Stimulated activated CD8-positive, alpha-beta memory T cell treated with anti-CD3 and anti-CD28 coated beads, Interleukin-2, amount 100 ng/mL, for 48 hours (primary cell): Measurements from ENCODE around the gene HAGH.
A peak's percentile ranks its signal among the peaks of the same experiment; 100 is the strongest.

Source experiments
- DNase-seq, 2 donors: peaks; one replicate each; pipeline ENCODE4 v3.0.0-alpha.2; 2020; ENCODE audit warnings: low read depth in 2 of 2

The HAGH gene

GRCh38 chr16:1773703-1774447 is 52.8 kb downstream of the HAGH start:
- DNase-seq, result no peak

- peak; percentile 69 to 73 for DNase-seq
Measured at GRCh38 chr16:1772908-1773702, 53.5 kb downstream of the HAGH start, which contains the start of gene MRPS34. MRPS34 (minus strand) TSS chr16:1773134; CDS start chr16:1773119, 15 bp downstream.

DNA sequence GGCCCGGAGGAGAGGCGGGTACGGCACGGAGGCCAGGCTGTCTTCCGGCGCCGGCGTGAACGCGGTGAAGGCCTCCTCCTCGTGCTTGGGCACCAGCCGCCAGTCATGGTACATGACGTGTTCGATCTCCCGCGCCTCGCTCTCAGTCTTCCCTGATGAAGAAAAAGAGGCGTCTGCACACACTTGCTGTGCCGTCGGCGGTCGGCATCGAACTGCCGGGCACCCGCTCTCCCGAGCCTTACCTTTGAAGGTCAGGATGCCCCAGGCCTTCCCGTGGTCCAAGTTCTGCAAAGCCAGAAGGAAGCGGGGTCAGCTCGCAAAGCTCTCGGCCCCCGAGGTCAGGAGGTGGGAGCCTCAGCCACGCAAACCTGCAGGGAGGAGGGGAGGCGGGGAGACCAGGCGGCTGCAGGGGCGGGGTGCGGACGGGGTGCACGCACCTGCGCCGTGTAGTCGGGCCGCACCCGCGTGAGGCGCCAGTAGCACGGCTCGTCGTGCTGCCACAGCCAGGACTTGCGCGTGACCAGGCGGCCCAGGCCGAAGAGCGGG is 54.2 kb downstream of the HAGH start, which contains the start of gene EME2:
EME2 (plus strand) TSS at position 449 of the 546 bp plus-strand sequence. CDS start 418 bp downstream, outside the sequence.
- peak; percentile 34 to 38 for DNase-seq

- DNase-seq, result no peak
Measured at GRCh38 chr16:1771864-1772361, 54.7 kb downstream of the HAGH start.

GRCh38 chr16:1771188-1771863 is 55.3 kb downstream of the HAGH start, which contains the start of gene NME3:
NME3 (minus strand) TSS chr16:1771543; CDS start chr16:1771534, 9 bp downstream.
- DNase-seq, result peak; percentile 63 to 77

GRCh38 chr16:1770328-1771187 is 56.1 kb downstream of the HAGH start:
- peak; percentile 32 to 60 for DNase-seq

- DNase-seq, result no peak
Measured at GRCh38 chr16:1769402-1770300, 57.0 kb downstream of the HAGH start.

DNA sequence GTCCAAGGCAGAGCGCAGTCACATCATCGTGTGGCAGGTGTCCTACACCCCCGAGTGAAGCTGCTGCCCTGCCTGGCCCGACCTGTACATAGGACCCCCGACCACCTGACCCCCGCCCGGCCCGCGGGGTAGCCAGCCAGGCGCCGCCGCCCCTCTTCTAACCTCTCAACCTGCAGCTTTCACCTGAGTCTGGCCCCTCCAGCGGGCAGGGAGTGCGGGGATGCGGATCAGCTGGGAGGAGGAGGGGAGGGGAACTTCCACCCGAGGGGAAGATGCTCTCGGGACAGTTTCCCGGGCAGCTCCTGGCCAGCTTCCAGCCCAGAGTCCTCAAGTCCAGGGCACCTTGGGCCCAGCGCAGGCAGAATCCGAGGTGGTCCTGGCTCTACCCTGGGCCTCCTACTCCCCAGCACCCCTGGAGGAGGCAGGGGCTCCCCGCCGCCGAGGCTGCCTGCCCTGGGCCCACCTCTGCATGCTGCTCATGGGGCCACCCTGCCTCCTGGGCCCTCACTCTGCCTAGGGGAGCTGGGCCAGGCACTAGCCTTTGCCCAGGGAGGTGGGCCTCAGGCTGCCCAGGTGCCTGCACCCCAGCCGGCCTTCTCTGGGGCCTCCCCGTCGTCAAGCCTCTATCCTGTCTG is 57.7 kb downstream of the HAGH start:
- DNase-seq, result no peak

DNA sequence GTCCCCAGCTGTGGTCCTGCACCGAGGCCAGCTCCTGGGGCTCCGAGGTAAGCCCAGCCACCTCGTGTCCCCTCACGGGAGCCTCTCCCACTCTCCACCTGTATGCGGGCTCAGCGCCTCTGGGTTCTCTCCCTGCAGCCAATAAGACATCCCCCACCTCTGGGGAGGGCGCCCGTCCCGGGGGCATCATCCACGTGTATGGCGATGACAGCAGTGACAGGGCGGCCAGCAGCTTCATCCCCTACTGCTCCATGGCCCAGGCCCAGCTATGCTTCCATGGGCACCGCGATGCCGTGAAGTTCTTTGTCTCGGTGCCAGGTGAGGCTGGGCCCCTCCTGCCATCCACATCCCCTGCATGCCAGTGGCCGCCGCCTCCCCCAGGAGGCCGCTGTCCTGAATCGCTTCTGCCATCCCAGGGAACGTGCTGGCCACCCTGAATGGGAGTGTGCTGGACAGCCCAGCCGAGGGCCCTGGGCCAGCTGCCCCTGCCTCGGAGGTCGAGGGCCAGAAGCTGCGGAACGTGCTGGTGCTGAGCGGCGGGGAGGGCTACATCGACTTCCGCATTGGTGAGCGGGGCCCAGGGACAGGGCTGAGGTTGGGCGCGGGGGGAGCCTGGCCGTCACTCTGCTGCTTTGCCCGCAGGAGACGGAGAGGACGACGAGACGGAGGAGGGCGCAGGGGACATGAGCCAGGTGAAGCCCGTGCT is 58.4 kb downstream of the HAGH start:
- DNase-seq, result no peak

DNA sequence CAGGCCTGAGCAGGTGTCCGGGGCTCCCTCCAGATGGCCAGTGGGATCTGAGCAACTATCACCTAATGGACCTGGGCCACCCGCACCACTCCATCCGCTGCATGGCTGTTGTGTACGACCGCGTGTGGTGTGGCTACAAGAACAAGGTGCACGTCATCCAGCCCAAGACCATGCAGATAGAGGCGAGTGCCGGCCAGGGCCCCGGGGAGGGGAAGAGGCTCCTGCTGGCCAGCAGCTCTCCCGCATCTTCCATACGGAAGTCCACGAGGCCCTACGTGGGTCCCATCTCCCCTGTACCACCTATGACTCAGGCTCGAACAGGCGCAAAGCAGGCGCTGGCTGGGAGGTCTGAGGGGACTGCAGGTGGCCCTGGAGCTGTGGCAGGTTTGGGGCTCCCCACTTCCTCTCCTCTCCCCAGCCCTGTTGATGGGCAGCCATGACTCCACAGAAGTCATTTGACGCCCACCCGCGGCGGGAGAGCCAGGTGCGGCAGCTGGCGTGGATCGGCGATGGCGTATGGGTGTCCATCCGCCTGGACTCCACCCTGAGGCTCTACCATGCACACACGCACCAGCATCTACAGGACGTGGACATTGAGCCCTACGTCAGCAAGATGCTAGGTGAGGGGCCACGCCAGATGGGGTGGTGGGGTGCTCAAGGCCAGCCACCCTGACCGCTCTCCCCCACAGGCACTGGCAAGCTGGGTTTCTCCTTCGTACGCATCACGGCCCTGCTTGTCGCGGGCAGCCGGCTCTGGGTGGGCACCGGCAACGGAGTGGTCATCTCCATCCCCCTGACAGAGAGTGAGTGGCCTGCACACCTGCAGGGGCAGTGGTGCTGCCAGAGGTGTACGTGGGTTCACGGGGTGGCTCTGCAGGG is 59.3 kb downstream of the HAGH start:
- no peak for DNase-seq

DNA sequence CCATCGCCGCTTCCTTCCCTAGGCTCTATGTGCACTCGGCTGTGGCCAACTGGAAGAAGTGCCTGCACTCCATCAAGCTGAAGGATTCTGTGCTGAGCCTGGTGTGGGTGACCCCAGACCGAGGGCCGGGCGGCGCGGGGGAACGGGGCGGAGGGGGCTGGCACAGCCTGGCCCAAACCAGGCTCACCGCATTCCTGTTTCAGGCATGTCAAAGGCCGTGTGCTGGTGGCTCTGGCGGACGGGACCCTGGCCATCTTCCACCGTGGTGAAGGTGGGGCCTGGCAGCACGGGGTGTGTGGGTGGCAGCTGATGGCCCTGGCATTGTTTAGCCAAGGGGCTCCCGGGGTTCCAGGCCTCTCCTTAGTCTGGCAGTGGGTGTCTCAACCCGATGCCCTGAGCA is 59.9 kb downstream of the HAGH start:
- DNase-seq, result no peak

DNA sequence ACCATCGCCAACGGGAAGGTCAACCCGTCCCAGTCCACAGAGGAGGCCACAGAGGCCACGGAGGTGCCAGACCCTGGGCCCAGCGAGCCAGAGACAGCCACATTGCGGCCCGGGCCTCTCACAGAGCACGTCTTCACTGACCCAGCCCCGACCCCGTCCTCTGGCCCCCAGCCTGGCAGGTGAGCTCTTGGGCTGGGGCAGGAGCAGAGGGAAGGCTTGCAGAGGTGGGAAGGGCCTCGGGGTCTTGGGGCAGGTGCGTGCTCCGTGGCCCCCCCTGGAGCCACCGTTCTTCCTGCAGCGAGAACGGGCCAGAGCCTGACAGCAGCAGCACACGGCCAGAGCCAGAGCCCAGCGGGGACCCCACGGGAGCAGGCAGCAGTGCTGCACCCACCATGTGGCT is 60.4 kb downstream of the HAGH start:
- no peak for DNase-seq

- no peak for DNase-seq
Measured at GRCh38 chr16:1765826-1766225, 60.8 kb downstream of the HAGH start.

DNA sequence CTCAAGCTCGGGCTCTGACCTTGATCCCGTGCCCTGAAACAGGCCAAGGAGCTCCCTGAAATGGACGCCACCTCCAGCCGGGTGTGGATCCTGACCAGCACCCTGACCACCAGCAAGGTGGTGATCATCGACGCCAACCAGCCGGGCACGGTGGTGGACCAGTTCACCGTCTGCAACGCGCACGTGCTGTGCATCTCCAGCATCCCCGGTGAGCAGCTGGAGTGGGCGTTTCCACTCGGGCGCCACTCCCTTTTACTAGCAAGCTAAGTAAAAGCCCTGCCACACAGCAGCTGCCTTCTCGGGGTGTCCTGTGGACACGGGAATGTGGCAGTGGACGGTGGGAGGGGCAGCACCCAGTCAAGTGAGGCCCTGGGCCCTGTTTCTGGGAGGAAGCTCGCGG is 61.7 kb downstream of the HAGH start:
- DNase-seq, result no peak

DNA sequence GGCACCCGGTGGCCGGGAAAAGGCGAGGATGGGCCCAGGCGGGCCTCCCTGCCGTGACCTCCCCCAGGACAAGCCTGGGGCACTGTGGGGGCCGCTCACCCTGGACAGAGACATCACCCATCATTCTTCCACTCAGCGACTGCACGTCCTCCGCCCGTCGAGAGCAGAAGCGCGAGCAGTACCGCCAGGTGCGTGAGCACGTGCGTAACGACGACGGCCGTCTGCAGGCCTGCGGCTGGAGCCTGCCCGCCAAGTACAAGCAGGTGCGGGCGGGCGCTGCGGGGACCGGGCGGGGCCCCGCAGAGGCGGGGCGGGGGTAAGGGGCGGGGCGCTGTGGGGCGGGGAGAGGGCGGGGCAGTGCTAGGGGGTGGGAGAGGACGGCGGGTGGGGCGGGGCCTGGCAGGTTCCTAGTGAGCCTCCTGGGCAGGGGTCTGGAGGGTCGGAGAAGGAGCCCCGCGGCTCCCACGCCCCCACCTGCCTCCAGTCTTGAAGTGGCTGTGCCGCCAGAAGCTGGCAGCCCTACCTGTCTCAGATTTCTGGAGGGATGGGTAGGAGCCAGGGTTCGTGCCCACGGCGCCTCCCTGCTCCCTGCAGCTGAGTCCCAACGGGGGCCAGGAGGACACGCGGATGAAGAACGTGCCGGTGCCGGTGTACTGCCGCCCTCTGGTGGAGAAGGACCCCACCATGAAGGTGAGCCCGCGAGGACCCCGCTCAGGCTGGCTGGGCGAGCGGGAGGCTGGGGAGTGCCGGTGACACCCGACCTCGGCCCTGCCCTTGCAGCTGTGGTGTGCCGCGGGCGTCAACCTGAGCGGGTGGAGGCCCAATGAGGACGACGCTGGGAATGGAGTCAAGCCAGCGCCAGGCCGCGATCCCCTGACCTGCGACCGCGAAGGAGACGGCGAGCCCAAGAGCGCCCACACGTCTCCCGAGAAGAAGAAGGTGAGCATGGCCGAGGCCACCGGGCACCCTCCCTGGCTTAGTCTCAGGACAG is 62.8 kb downstream of the HAGH start:
- no peak for DNase-seq

DNA sequence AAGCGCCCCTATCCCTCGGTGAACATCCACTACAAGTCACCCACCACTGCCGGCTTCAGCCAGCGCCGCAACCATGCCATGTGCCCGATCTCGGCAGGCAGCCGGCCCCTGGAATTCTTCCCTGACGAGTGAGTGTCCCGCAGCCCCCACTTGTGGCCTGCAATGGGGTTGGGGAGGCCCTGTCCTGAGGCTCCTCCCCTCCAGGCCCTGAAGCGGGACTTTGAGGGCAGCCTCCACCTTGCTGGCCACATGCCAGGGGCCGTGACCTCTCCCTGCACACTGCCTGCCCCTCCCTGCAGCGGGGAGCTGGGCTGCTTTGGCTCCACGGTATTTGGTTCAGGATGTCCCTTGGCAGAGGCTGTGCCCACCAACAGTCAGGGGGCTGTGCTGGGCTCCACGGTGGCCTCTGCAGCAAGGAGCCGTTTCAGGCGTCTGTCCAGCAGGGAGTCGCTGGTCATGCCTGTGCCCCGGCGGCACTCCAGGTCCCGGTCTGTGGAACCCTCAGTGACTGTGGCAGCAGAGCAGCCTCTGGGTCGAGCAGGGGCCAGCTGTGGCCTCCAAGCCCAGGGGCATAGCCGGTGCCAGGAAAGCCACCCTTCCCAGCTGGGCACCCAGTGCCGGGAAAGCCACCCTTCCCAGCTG is 63.6 kb downstream of the HAGH start:
- no peak for DNase-seq
